ENCODE results near the gene TMIGD2. TPM values are rescaled to one million over a fixed set of nuclear protein-coding genes. Genes with fewer than 3 reads are reported as not detected.

The TMIGD2 gene
- total and polyA plus RNA-seq, 2 donors (not counting 1 experiment from before 2014, with no cell fraction given) = not detected

GRCh38 chr19:4347521-4347920 lies 45.3 kb upstream of the TMIGD2 start:
- Histone ChIP-seq H3K9ac (ENCODE audit: insufficient read depth, low read length) (no peak overlapping the region), H3K9me3 (ENCODE audit: control insufficient read depth, insufficient read depth, low read depth, low read length) (no peaks in the 10 kb centered on the region), H3K4me3 (replicated peaks in 1 of 4; ENCODE audit: control extremely low read depth in 1 of 4, insufficient read depth in 1 of 4, low read depth in 3 of 4, low read length in 4 of 4) (no peak overlapping the region), H3K79me2 (ENCODE audit: control insufficient read depth, insufficient read depth, low read length) (no peaks in the 10 kb centered on the region), H2AFZ (ENCODE audit: low read length) (no peak overlapping the region), H3K4me2 (ENCODE audit: extremely low read depth, insufficient read depth, low read length) (no peak overlapping the region), H3K27me3 (ENCODE audit: control insufficient read depth, insufficient read depth, low read length) (no peaks in the 10 kb centered on the region), H4K20me1 (ENCODE audit: control insufficient read depth, extremely low read depth, insufficient read depth, low read length) (no peaks in the 10 kb centered on the region), H3K36me3 (ENCODE audit: control insufficient read depth, insufficient read depth, low read length) (no peaks in the 10 kb centered on the region), H3K4me1 (ENCODE audit: control insufficient read depth, extremely low read depth, insufficient read depth, low read length) (peaks cover 4% of the 10 kb centered on the region), H3K27ac (ENCODE audit: insufficient read depth, low read length) (no peak overlapping the region)
- no peak for DNase-seq (ENCODE audit: low read depth in 2 of 2)
- no peak for TF ChIP-seq CTCF (conservative IDR thresholded peaks at IDR 0.05 in 1 of 2, IDR thresholded peaks at IDR 0.05 in 1 of 2; ENCODE audit: low read depth in 1 of 2, low read length in 2 of 2)
- TF ChIP-seq EZH2 (IDR thresholded peaks at IDR 0.05; ENCODE audit: low read length, missing control alignments) = no peak

DNA sequence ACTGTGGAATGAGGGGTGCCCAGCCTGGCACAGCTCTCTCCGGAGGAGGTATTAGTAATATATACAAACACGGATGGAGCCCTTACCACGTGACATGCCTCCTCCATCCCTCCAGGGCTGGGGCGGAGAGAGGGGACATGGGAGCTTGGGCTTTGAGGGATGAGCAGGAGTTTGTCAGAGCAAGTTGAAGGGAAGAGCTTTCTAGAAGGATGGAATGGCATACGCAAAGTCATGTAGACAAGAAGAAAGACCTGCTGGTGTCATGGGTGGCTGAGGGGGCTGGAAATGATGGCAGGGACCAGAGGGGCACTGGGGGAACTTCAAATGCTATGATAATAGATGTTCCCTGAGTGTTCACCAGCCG lies 43.8 kb upstream of the TMIGD2 start:
- Histone ChIP-seq H3K79me2 (ENCODE audit: control insufficient read depth, insufficient read depth, low read length) (no peaks in the 10 kb centered on the region), H3K4me3 (replicated peaks in 1 of 4; ENCODE audit: control extremely low read depth in 1 of 4, insufficient read depth in 1 of 4, low read depth in 3 of 4, low read length in 4 of 4) (no peak overlapping the region), H3K27me3 (ENCODE audit: control insufficient read depth, insufficient read depth, low read length) (no peaks in the 10 kb centered on the region), H3K9ac (ENCODE audit: insufficient read depth, low read length) (no peak overlapping the region), H3K4me1 (ENCODE audit: control insufficient read depth, extremely low read depth, insufficient read depth, low read length) (peaks cover 6% of the 10 kb centered on the region), H3K27ac (ENCODE audit: insufficient read depth, low read length) (no peak overlapping the region), H4K20me1 (ENCODE audit: control insufficient read depth, extremely low read depth, insufficient read depth, low read length) (no peaks in the 10 kb centered on the region), H3K9me3 (ENCODE audit: control insufficient read depth, insufficient read depth, low read depth, low read length) (no peaks in the 10 kb centered on the region), H3K36me3 (ENCODE audit: control insufficient read depth, insufficient read depth, low read length) (no peaks in the 10 kb centered on the region), H3K4me2 (ENCODE audit: extremely low read depth, insufficient read depth, low read length) (no peak overlapping the region), H2AFZ (ENCODE audit: low read length) (no peak overlapping the region)
- no peak for DNase-seq (ENCODE audit: low read depth in 2 of 2)
- TF ChIP-seq EZH2 (IDR thresholded peaks at IDR 0.05; ENCODE audit: low read length, missing control alignments) (no peak), CTCF (conservative IDR thresholded peaks at IDR 0.05 in 1 of 2, IDR thresholded peaks at IDR 0.05 in 1 of 2; ENCODE audit: low read depth in 1 of 2, low read length in 2 of 2) (no peak)

GRCh38 chr19:4345342-4346019 lies 43.3 kb upstream of the TMIGD2 start:
- no peak for DNase-seq (ENCODE audit: low read depth in 2 of 2)

More at GRCh38 chr19:4345342-4346019, 43.3 kb upstream of the TMIGD2 start:
- TF ChIP-seq CTCF (conservative IDR thresholded peaks at IDR 0.05 in 1 of 2, IDR thresholded peaks at IDR 0.05 in 1 of 2; ENCODE audit: low read depth in 1 of 2, low read length in 2 of 2) = no peak
- no peak for TF ChIP-seq EZH2 (IDR thresholded peaks at IDR 0.05; ENCODE audit: low read length, missing control alignments)
- Histone ChIP-seq H3K4me3 (replicated peaks in 1 of 4; ENCODE audit: control extremely low read depth in 1 of 4, insufficient read depth in 1 of 4, low read depth in 3 of 4, low read length in 4 of 4) (no peak overlapping the region), H3K4me2 (ENCODE audit: extremely low read depth, insufficient read depth, low read length) (no peak overlapping the region), H3K9ac (ENCODE audit: insufficient read depth, low read length) (no peak overlapping the region), H3K79me2 (ENCODE audit: control insufficient read depth, insufficient read depth, low read length) (no peaks in the 10 kb centered on the region), H3K4me1 (ENCODE audit: control insufficient read depth, extremely low read depth, insufficient read depth, low read length) (peaks cover 6% of the 10 kb centered on the region), H3K36me3 (ENCODE audit: control insufficient read depth, insufficient read depth, low read length) (no peaks in the 10 kb centered on the region), H2AFZ (ENCODE audit: low read length) (no peak overlapping the region), H3K9me3 (ENCODE audit: control insufficient read depth, insufficient read depth, low read depth, low read length) (no peaks in the 10 kb centered on the region), H4K20me1 (ENCODE audit: control insufficient read depth, extremely low read depth, insufficient read depth, low read length) (no peaks in the 10 kb centered on the region), H3K27ac (ENCODE audit: insufficient read depth, low read length) (no peak overlapping the region), H3K27me3 (ENCODE audit: control insufficient read depth, insufficient read depth, low read length) (no peaks in the 10 kb centered on the region)

Measured in fibroblast of lung (primary cell).